ENCODE data around the gene ZNF566. TPM values are rescaled to one million over a fixed set of nuclear protein-coding genes. Genes with fewer than 3 reads are reported as not detected.

The ZNF566 gene
- total and polyA plus RNA-seq, 2 donors: 7.3 to 9.4 TPM

Other genes with a start within 250 kb of the ZNF566 start
- gene ZFP14, start 110.4 kb downstream of the ZNF566 start, total RNA-seq: 7.4 TPM
- gene ZFP14, start 110.4 kb downstream of the ZNF566 start, polyA plus RNA-seq: 4.0 TPM
- 6.5 TPM for gene ZFP82, start 70.9 kb downstream of the ZNF566 start, total RNA-seq
- gene ZFP82, start 70.9 kb downstream of the ZNF566 start, polyA plus RNA-seq: 5.7 TPM
- gene ZNF260, start 38.7 kb upstream of the ZNF566 start, total RNA-seq: 9.7 TPM
- 9.4 TPM for gene ZNF260, start 38.7 kb upstream of the ZNF566 start, polyA plus RNA-seq
- gene ZNF529, start 83.7 kb upstream of the ZNF566 start, total RNA-seq: 9.0 TPM
- gene ZNF529, start 83.7 kb upstream of the ZNF566 start, polyA plus RNA-seq: 18.6 TPM
- 8.6 TPM for gene ZNF382, start 115.8 kb upstream of the ZNF566 start, total RNA-seq
- 3.9 TPM for gene ZNF382, start 115.8 kb upstream of the ZNF566 start, polyA plus RNA-seq
- gene ZNF461, start 177.3 kb upstream of the ZNF566 start, total RNA-seq: 5.0 TPM
- 9.1 TPM for gene ZNF461, start 177.3 kb upstream of the ZNF566 start, polyA plus RNA-seq
- 12.1 TPM for gene ZNF567, start 198.1 kb upstream of the ZNF566 start, total RNA-seq
- 5.7 TPM for gene ZNF567, start 198.1 kb upstream of the ZNF566 start, polyA plus RNA-seq

Data from thymus (tissue), 2 donors.